Measurements from ENCODE around the gene PYGO1. TPM values are rescaled to one million over a fixed set of nuclear protein-coding genes. Genes with fewer than 3 reads are reported as not detected.
"Not testable (repeated sequence)": the region's sequence is repeated elsewhere in the genome, so short reads cannot be mapped to it uniquely, and the experiment has no call there.

Gene PYGO1
- total RNA-seq, 2 donors from 2014 or later: 7.4 to 14.0 TPM

GRCh38 chr15:55496716-55497115 is 91.4 kb downstream of the PYGO1 start:
- DNase-seq (ENCODE audit: low spot score) (no peak), ATAC-seq (ENCODE audit: insufficient number of reproducible peaks, low FRiP score, low read depth) (no peak)
- H3K9me3 ChIP-seq: no peaks in the 10 kb centered on the region
- H3K36me3 ChIP-seq: no peaks in the 10 kb centered on the region
- no peak overlapping the region for H3K4me3 ChIP-seq
- no peak overlapping the region for H3K27ac ChIP-seq
- H3K27me3 ChIP-seq (replicated peaks; ENCODE audit: insufficient read depth): no peaks in the 10 kb centered on the region
- peaks cover 0 to 7% of the 10 kb centered on the region in 2 donors for H3K4me1 ChIP-seq (ENCODE audit: control insufficient read depth in 1 of 2, low read depth in 2 of 2)
- TF ChIP-seq CTCF (IDR thresholded peaks at IDR 0.05): no peak

- Histone ChIP-seq H3K9me3 (no peaks in the 10 kb centered on the region), H3K4me3 (no peak overlapping the region), H3K27ac (no peak overlapping the region), H3K4me1 (ENCODE audit: control insufficient read depth in 1 of 2, low read depth in 2 of 2) (peaks cover 0 to 7% of the 10 kb centered on the region in 2 donors), H3K27me3 (replicated peaks; ENCODE audit: insufficient read depth) (no peaks in the 10 kb centered on the region), H3K36me3 (no peaks in the 10 kb centered on the region)
- ATAC-seq (ENCODE audit: insufficient number of reproducible peaks, low FRiP score, low read depth) (no peak), DNase-seq (ENCODE audit: low spot score) (no peak)
- TF ChIP-seq CTCF (IDR thresholded peaks at IDR 0.05): no peak
Observed at GRCh38 chr15:55494931-55495330, 93.2 kb downstream of the PYGO1 start.

DNA sequence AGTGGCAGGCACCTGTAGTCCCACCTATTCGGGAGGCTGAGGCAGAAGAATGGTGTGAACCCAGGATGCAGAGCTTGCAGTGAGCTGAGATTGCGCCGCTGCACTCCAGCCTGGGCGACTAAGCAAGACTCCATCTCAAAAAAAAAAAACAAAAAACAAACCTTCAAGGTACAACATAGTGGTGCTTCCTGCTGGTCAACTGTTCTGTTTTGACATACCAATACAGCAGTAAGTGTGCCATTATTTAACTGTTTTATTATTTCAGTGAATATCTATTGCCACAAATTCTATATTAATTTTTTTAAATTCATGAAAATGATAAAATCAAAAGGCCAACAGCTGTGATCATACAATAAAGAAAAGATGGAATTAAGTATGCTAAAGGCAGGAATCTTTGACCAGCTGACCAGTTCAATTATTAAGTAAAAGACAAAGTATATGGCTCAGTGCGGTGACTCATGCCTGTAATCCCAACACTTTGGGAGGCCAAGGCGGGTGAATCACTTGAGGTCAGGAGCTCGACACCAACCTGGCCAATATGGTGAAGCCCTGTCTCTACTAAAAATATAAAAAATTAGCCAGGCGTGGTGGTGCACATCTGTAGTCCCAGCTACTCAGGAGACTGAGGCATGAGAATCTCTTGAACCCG is 99.1 kb downstream of the PYGO1 start:
- ATAC-seq (ENCODE audit: insufficient number of reproducible peaks, low FRiP score, low read depth); DNase-seq (ENCODE audit: low spot score); H3K9me3 ChIP-seq; H3K27me3 ChIP-seq (replicated peaks; ENCODE audit: insufficient read depth); H3K27ac ChIP-seq; H3K4me3 ChIP-seq; H3K36me3 ChIP-seq; H3K4me1 ChIP-seq (ENCODE audit: control insufficient read depth in 1 of 2, low read depth in 2 of 2): not testable (repeated sequence)

Other genes starting within 250 kb of the PYGO1 start
- gene CCPG1, start 180.0 kb downstream of the PYGO1 start, total RNA-seq: 100 to 1,000 TPM; 116 to 122 TPM
- gene PIERCE2, start 179.8 kb downstream of the PYGO1 start, total RNA-seq: 10 to 100 TPM in 1 of 2 donors, not detected in 1; 12.6 TPM
- gene DNAAF4, start 80.1 kb downstream of the PYGO1 start, total RNA-seq: 1 to 10 TPM; 1.8 to 2.2 TPM
- 1 to 10 TPM in 1 of 2 donors, under 1 TPM in 1; 0.41 to 3.0 TPM for gene PRTG, start 154.8 kb upstream of the PYGO1 start, total RNA-seq

All from thoracic aorta (tissue), 2 donors.